HG02981 (cell line): Measurements from ENCODE around the gene PHF12.
"Not testable (repeated sequence)": the region's sequence is repeated elsewhere in the genome, so short reads cannot be mapped to it uniquely, and the experiment has no call there.

Experiments
- ATAC-seq: cut with Tn5 transposase; IDR thresholded peaks from one replicate; pipeline ENCODE4 v1.9.1; 2021; ENCODE audit warnings: mild to moderate bottlenecking, moderate library complexity; ENCODE audit not compliant: unreplicated experiment

The PHF12 gene

GRCh38 chr17:28937044-28937729, 14.1 kb downstream of the PHF12 start:
- no peak for ATAC-seq

- no peak for ATAC-seq
These were observed 15.4 kb downstream of the PHF12 start for GRCh38 chr17:28935744-28936460.

GRCh38 chr17:28934508-28934907, 16.8 kb downstream of the PHF12 start:
- ATAC-seq = not testable (repeated sequence)

- ATAC-seq = no peak
These were observed 21.5 kb downstream of the PHF12 start for GRCh38 chr17:28929787-28930186.

- ATAC-seq = no peak
These were observed 23.3 kb downstream of the PHF12 start for GRCh38 chr17:28928061-28928460.

- no peak for ATAC-seq
These were observed 24.5 kb downstream of the PHF12 start for GRCh38 chr17:28926786-28927185.

- ATAC-seq = no peak
These were observed 25.0 kb downstream of the PHF12 start for GRCh38 chr17:28926366-28926765.

- no peak for ATAC-seq
These were observed 25.4 kb downstream of the PHF12 start for GRCh38 chr17:28925912-28926365.

GRCh38 chr17:28920201-28920600, 31.1 kb downstream of the PHF12 start:
- no peak for ATAC-seq

- no peak for ATAC-seq
These were observed 33.0 kb downstream of the PHF12 start for GRCh38 chr17:28918295-28918694.

- no peak for ATAC-seq
These were observed 33.9 kb downstream of the PHF12 start for GRCh38 chr17:28917465-28917864.

GRCh38 chr17:28917029-28917428, 34.3 kb downstream of the PHF12 start:
- ATAC-seq = no peak

- ATAC-seq = no peak
These were observed 34.9 kb downstream of the PHF12 start for GRCh38 chr17:28916302-28916934.

GRCh38 chr17:28912938-28913333, 38.4 kb downstream of the PHF12 start:
- no peak for ATAC-seq

GRCh38 chr17:28912281-28912937, 38.9 kb downstream of the PHF12 start:
- ATAC-seq = no peak

- ATAC-seq = no peak
These were observed 39.8 kb downstream of the PHF12 start for GRCh38 chr17:28911411-28912045.

GRCh38 chr17:28910534-28910933, 40.8 kb downstream of the PHF12 start:
- no peak for ATAC-seq

GRCh38 chr17:28908640-28909167, 42.6 kb downstream of the PHF12 start:
- ATAC-seq = no peak

GRCh38 chr17:28907709-28908475, 43.4 kb downstream of the PHF12 start:
- ATAC-seq = no peak
